GM12878 (cell line): Measurements from ENCODE around the gene C6orf120. TPM values are rescaled to one million over a fixed set of nuclear protein-coding genes. Genes with fewer than 3 reads are reported as not detected.

ENCODE experiments used
- CEBPB ChIP-seq, 2 experiments: fragments of 150-350 bp in 1 of 2; IDR thresholded peaks; 2 replicates each; pipeline ENCODE4 v1.6.1; 2012 to 2014; ENCODE audit warnings: low read depth in 2 of 2, low read length in 2 of 2, borderline replicate concordance in 1 of 2, inconsistent platforms in 1 of 2
- CTCF ChIP-seq, 3 experiments: IDR thresholded peaks in 2 of 3; conservative IDR thresholded peaks in 1 of 3; 2 replicates each; pipeline ENCODE4 v1.5.1; 2011; ENCODE audit warnings: low read depth in 3 of 3, low read length in 3 of 3, mild to moderate bottlenecking in 3 of 3, control low read depth in 2 of 3, moderate library complexity in 2 of 3, inconsistent platforms in 1 of 3, mixed read lengths in 1 of 3; ENCODE audit not compliant: control insufficient read depth in 2 of 3, insufficient read depth in 1 of 3; ENCODE audit errors: extremely low read depth in 1 of 3
- DPF2 ChIP-seq: fragments of 450-650 bp; IDR thresholded peaks from 2 replicates; pipeline ENCODE4 v1.6.1; 2017; ENCODE audit warnings: mild to moderate bottlenecking
- ETV6 ChIP-seq, 2 experiments: fragments of 450-650 bp in 1 of 2; IDR thresholded peaks in 1 of 2; conservative IDR thresholded peaks in 1 of 2; 2 replicates each; pipeline ENCODE4 v1.6.1; 2014; ENCODE audit warnings: antibody characterized with exemption in 1 of 2, borderline replicate concordance in 1 of 2, low read depth in 1 of 2, mild to moderate bottlenecking in 1 of 2, moderate library complexity in 1 of 2
- GATAD2B ChIP-seq: fragments of 450-650 bp; conservative IDR thresholded peaks from 2 replicates; pipeline ENCODE4 v1.6.1; 2017; ENCODE audit warnings: low read depth, mild to moderate bottlenecking, moderate library complexity
- HSF1 ChIP-seq: fragments of 150-350 bp; IDR thresholded peaks from 2 replicates; pipeline ENCODE4 v1.6.1; 2014; ENCODE audit warnings: mild to moderate bottlenecking, low read depth, low read length
- IRF4 ChIP-seq: IDR thresholded peaks from 2 replicates; pipeline ENCODE4 v1.6.1; 2011; ENCODE audit warnings: low read depth, low read length
- MAX ChIP-seq: IDR thresholded peaks from 2 replicates; pipeline ENCODE4 v1.6.1; 2012; ENCODE audit warnings: low read depth, low read length, improper control_type of control experiment
- MXI1 ChIP-seq: fragments of 150-350 bp; IDR thresholded peaks from 2 replicates; pipeline ENCODE4 v1.6.1; 2011; ENCODE audit warnings: low read depth, mild to moderate bottlenecking, inconsistent platforms, low read length, improper control_type of control experiment
- NFIC ChIP-seq: IDR thresholded peaks from 2 replicates; pipeline ENCODE4 v1.6.1; 2012; ENCODE audit warnings: low read depth, mild to moderate bottlenecking, inconsistent platforms, low read length, moderate library complexity
- NFYB ChIP-seq: IDR thresholded peaks from 2 replicates; pipeline ENCODE4 v1.6.1; 2011; ENCODE audit warnings: low read depth, mild to moderate bottlenecking, low read length, improper control_type of control experiment, moderate library complexity; ENCODE audit not compliant: insufficient read depth
- POLR2A ChIP-seq: IDR thresholded peaks from 2 replicates; pipeline ENCODE4 v1.6.1; 2011; ENCODE audit warnings: low read depth, mild to moderate bottlenecking, low read length
- RB1 ChIP-seq: fragments of 450-650 bp; formaldehyde crosslinking; IDR thresholded peaks from 2 replicates; pipeline ENCODE4 v1.6.1; 2017; ENCODE audit warnings: mild to moderate bottlenecking, borderline replicate concordance
- RBBP5 ChIP-seq: fragments of 200-600 bp; sonication (generic); conservative IDR thresholded peaks from 2 replicates; pipeline ENCODE4 v1.6.1; 2016
- SP1 ChIP-seq: IDR thresholded peaks from one replicate; pipeline ENCODE4 v1.6.1; 2011; ENCODE audit warnings: low read depth, low read length
- SUZ12 ChIP-seq: fragments of 200-600 bp; sonication (generic); IDR thresholded peaks from one replicate; pipeline ENCODE4 v1.6.1; 2018; ENCODE audit warnings: antibody characterized with exemption, mild to moderate bottlenecking; ENCODE audit not compliant: unreplicated experiment
- TAF1 ChIP-seq: IDR thresholded peaks from 2 replicates; pipeline ENCODE4 v1.6.1; 2011; ENCODE audit warnings: mild to moderate bottlenecking, low read depth, low read length, borderline replicate concordance
- ZNF24 ChIP-seq: fragments of 450-650 bp; IDR thresholded peaks from 2 replicates; pipeline ENCODE4 v1.6.1; 2017; ENCODE audit warnings: antibody characterized with exemption, mild to moderate bottlenecking
- ZNF687 ChIP-seq: fragments of 450-650 bp; IDR thresholded peaks from 2 replicates; pipeline ENCODE4 v1.6.1; 2017; ENCODE audit warnings: mild to moderate bottlenecking, moderate library complexity
- polyA plus RNA-seq, 11 experiments: library from polyadenylated mRNA; depleted of rRNA in 4 of 11; unstranded in 6 of 11; stranded (reverse) in 5 of 11; fragments of >200 nt; fragmentation: Nextera tagmentation in 4 of 11; fragmentation: Illumina TruSeq in 1 of 11; extraction: Ambion mirVana in 4 of 11; extraction: Trizol in 1 of 11; gene quantifications; 1 replicate in 1 of 11; 2 replicates in 10 of 11; pipeline versions ENCODE4 v1.2.1 to v1.2.3, GENCODE V29; 2011 to 2016; ENCODE audit warnings: inconsistent platforms in 2 of 11, missing spikeins in 2 of 11, low read depth in 1 of 11
- total RNA-seq, 4 experiments: library from RNA; depleted of rRNA in 3 of 4; stranded (reverse); fragments of >200 nt in 3 of 4; fragmentation: Illumina TruSeq in 1 of 4; extraction: Trizol in 1 of 4; gene quantifications; 2 replicates each; pipeline versions ENCODE4 v1.2.1 to v1.2.3, GENCODE V29; 2013 to 2021

C6orf120 gene
- total and polyA plus RNA-seq, 10 of the 15 experiments (the other 5 are each of a cell fraction or from before 2014, with no cell fraction given) = 3.6 to 23.9 (median 18.2) TPM

GRCh38 chr6:169701311-169701953 lies 494 bp upstream of the C6orf120 start (continued):
- 0 out of 2 replicates have a peak, but pooled peaks have one; percentile 16 for TF ChIP-seq ZNF687
- TF ChIP-seq POLR2A = no peak
- no peak for TF ChIP-seq SUZ12
- no peak for TF ChIP-seq HSF1
- TF ChIP-seq MXI1 = no peak
- no peak for TF ChIP-seq CTCF (IDR thresholded peaks at IDR 0.05 in 2 of 3, conservative IDR thresholded peaks at IDR 0.05 in 1 of 3; ENCODE audit: control insufficient read depth in 2 of 3, extremely low read depth in 1 of 3, insufficient read depth in 1 of 3, low read depth in 3 of 3, low read length in 3 of 3)
- TF ChIP-seq SP1 = no peak
- TF ChIP-seq DPF2 = 0 out of 2 replicates have a peak, but pooled peaks have one; percentile 45
- no peak for TF ChIP-seq IRF4
- TF ChIP-seq GATAD2B = no peak
- no peak for TF ChIP-seq NFIC
- TF ChIP-seq TAF1 = no peak
- no peak for TF ChIP-seq RB1
- no peak for TF ChIP-seq ETV6 (conservative IDR thresholded peaks at IDR 0.05 in 1 of 2, IDR thresholded peaks at IDR 0.05 in 1 of 2; ENCODE audit: borderline replicate concordance in 1 of 2, low read depth in 1 of 2)
- TF ChIP-seq ZNF24 = no peak
- no peak for TF ChIP-seq NFYB
- TF ChIP-seq MAX = no peak
- no peak for TF ChIP-seq CEBPB (IDR thresholded peaks at IDR 0.05; ENCODE audit: borderline replicate concordance in 1 of 2, low read depth in 2 of 2, low read length in 2 of 2)
- TF ChIP-seq RBBP5 = no peak
